Measurements from ENCODE around the gene CRIP1.

Gene CRIP1

DNA sequence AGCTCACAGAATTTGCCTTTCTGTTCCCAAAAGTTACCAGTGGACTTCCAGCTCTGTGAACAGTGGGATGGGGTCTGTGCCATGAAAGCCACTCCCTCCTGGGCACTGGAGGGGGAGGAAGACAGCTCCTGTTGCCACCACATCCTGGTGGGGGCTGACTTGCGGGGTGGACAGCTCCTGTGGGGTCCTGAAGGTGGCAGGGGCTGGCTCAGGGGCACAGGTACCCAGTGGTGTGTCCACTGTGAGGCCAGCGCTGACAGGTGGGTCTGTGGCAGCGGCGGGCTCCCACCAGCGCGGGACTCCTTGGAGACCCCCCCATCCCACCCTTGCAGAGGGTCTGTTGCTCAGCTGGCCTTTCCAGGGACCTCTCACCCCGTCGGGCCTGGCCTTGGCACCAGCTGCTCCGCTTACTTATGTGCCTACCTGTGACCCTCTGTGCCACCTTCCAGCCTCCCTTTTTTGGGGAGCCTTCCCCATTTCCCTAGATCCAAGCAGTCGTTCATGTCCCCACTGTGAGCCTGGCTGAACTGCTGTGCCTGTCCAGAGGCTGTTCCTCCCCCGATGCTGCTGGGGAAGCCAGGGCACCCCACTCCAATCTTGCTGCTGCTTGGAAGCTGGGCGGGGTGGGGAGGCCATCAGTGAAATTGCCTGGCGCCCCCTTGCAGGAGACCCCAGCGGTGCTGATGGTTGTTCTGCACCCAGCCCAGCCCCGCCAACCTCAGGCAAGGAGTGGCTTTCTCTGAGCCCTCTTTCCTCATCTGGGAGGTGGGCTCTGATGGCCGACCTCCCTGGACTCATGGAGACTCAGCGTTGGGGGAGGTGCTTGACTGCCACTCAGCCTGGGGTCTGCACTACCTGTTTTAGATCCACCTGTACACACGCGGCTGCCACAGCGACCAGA, 6.5 kb downstream of the CRIP1 start:
- no peak for DNase-seq (ENCODE audit: low read depth)

DNA sequence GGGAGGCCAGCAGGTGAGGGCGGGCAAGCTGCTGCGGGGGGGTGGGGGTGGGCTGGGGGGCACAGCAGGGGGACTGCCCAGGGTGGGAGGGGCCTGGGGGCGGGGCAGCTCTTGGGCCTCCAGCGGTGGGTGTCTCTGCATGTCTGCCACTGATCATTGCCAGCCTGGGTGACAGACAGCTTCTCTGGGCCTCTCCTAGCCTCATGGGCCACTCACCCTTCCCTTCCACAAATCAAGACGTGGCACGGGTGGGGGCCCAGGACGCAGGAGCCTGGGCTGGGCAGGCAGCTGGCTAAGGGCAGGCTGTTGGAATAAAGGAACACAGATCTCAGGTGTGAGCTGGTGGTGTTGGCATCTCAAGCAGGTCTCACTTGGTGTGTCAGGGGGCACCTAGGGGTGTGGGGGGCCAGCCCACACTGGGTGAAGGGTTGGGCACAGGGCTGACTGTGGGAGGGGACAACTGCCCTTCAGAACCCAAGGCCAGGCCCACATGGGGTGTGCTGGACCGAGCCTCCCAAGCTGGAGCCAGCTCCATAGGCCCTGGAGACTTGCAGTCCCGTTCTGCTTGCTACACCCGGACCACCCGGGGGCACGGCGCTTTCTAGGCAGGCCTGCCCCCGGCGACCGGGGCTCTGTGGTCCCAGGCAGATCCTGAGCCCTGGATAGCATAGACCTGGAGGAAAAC, 7.4 kb downstream of the CRIP1 start:
- DNase-seq (ENCODE audit: low read depth), result no peak

DNA sequence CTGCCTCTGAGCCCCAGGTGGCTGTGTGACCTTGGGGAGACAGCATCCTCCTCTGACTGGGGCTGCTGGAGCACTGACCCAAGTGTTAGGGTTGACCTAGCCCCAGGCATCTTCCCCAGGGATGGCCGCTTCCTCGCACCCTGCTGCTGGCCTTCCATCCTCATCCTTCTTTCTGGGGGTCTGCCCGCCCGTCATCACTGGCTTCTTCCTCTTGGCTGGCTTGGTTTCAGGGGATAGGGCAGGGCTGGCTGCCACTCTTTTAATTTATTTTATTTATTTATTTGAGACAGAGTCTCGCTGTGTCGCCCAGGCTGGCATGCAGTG, 7.9 kb downstream of the CRIP1 start:
- no peak for DNase-seq (ENCODE audit: low read depth)

DNA sequence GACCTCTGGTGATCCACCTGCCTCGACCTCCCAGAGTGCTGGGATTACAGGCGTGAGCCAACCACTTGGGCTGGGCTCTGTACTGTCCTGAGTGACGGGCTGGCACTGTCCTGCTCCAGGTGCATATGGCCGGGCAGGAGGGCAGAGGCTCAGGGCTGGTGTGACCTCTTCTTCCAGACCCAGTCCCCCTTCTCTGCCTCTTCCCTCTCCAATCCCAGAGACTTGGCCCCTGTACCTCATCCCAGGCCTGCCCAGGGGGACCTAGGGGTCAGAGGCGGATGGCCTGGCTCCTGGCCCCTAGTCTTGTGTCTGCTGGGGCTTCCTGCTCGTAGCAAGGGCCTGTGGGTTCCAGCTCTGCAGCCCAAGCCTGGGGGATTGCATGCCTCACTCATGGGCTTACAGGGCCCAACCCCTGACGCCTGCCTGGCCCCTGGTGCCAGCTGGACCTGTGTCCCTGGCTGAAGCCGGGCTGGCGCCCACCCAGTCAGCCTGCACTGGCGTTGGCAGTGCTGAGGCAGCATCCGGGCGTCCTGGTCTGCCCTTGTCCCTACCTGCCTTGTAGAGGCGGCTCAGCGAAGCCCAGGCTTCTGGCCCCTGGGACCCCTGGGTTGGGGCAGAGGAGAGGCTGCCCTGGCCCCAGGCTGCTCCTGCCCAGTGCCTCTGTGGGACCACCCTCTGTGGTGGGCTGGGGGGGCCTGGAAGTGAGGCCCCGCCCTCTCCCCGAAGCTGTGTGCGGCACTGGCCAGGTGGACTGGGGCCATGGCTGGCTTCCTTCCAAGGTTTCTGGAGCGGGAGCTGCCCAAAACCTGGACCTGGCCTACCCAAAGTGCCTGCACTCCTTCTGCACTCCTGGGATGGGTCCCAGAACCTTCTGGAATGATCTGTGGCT, 8.7 kb downstream of the CRIP1 start:
- no peak for DNase-seq (ENCODE audit: low read depth)

DNA sequence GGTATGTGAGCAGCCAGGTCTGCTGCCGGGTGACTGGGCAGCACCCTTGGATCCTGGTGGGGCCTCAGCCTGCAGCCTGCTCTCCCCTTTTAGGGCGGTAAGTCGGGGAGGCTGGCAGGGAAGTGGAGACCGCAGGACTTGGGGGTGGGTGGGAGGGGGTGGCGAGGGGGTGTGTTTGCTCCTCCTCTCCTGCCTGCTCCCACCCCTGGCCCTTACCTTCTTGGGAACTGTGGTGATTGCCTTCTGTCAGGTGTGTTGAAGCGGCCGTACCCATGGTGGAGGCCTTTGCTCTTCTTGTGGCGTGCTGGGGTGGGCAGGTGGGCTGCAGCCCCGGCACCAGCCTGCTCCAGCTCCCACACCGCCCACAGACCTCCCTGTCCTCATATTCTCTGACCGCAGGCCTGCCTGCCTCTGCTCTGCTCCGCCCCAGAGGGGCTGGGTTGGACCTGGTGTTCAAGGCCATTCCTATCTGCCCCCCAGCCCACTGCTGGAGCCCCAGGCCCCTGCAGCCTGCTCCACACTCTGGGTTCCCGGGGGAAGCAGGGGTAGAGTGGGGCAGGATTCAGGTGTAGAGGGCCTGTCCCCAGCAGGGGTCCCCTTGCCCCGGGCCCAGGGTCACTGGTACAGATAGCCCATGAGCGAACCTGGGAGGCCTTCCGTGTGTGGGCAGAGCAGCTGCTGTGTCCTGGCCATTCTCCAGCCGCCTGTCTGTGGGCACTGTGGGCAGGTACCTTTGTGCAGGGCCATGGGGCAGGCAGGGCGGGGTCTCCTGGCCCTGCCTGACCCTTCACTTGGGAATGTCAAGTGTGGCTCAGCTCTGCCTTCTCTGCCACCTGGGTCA, 9.5 kb downstream of the CRIP1 start:
- no peak for DNase-seq (ENCODE audit: low read depth)

DNA sequence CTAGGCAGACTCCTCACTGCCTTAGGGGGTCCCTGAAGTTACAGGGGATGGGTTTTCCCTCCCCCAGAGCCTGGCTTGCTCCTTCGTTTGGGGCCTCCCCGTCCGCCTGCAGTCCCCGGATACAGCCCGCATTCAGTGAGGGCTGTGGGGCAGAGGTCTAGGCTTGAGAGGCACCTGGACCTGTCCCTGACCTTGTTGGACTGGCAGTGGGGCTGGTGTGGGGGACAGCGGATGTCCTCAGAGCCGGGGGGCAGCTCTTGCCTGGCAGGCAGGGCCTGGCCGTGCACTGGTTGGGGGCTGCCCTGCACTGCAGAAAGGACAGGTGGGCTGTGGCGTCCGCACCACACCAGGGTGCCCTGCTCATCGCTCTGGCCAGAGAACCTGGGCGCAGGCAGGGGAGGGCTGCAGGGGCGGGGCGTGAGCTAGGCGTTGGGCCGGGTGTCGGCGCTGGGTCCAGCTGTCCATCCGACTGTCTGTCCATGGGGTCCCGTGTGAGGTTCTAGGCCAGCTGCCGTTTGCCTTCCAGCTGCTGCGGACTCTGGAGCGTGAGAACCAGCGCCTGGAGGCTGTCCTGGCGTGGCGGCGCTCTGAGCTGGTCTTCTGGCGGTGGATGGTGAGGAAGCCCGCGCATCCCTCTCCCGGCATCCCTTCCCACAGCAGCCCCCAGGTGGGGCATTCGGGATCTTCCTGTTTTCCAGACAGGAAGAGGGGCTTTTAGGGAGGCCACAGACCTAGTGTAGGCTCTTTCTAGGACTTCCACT, 10.3 kb downstream of the CRIP1 start:
- no peak for DNase-seq (ENCODE audit: low read depth)

DNA sequence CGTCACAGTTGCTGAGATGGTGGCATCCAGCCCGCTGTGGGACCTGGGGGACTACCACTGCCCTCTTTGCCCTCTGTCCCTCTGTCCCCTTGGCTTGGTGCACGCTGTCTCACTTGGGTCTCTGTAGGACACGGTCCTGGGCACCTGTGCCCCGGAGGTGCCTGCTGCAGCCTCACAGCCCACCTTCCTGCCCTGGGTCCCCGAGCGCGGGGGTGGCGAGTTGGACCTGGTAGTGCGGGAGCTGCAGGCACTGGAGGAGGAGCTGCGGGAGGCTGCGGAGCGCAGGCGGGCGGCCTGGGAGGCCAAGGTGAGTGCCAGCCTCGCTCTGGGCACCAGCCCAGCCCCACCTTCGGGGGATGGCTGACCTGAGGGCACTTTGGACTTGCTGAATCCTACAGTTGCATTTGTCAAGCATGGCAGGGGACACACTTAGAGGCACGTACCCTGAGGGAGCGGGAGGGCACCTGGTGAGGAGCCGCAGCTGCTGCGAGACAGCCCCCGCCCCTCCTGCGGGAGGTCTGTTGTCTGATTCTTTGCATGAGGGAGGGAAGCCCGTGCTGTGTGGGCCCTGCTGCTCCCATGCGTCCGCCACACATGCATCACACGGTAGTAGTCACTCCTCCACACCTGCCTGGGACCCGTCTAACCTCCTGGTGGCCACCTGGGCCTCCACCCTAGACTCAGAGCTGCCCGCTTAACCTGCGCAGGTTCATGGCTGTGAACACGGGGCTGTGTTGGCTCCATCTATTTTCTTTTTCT, 11.2 kb downstream of the CRIP1 start:
- no peak for DNase-seq (ENCODE audit: low read depth)

DNA sequence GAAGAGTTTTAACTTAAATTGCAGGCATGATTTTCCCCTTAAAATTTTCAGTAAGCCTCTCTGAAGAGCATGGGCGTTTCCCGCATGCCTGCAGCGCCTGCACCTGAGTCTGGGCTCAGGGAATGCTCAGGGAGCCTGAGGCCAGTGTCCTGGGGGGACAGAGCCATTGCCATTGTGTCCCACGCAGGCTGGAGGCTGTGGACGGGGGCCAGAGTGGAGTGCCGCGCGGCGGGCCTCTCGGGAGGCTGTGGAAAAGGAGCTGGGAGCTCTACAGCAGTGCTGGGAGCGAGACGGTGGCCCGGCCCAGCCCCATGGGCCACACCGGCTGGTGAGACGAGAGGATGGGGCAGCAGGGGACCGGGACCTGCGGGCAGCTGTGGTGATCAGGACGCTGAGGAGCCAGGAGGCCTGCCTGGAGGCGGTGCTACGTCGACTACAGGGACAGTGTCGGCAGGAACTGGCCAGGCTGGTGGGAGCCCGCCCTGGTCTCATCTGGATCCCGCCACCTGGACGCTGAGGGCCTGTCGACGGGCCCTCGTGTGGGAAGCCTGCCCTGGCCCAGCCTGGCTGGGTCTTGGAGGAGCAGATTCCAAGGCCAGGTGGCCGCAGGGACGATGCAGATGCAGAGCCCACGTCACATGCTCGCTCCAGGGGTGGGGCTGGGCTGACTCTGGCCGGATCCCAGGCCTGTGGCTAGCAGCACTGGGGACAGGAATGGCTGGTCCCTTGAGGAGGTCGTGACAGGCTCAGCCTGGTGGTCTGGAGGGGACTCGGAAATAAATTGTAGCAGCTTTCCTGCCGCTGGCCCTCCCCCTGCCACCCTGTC, 12.0 kb downstream of the CRIP1 start:
- DNase-seq (ENCODE audit: low read depth), result no peak

DNA sequence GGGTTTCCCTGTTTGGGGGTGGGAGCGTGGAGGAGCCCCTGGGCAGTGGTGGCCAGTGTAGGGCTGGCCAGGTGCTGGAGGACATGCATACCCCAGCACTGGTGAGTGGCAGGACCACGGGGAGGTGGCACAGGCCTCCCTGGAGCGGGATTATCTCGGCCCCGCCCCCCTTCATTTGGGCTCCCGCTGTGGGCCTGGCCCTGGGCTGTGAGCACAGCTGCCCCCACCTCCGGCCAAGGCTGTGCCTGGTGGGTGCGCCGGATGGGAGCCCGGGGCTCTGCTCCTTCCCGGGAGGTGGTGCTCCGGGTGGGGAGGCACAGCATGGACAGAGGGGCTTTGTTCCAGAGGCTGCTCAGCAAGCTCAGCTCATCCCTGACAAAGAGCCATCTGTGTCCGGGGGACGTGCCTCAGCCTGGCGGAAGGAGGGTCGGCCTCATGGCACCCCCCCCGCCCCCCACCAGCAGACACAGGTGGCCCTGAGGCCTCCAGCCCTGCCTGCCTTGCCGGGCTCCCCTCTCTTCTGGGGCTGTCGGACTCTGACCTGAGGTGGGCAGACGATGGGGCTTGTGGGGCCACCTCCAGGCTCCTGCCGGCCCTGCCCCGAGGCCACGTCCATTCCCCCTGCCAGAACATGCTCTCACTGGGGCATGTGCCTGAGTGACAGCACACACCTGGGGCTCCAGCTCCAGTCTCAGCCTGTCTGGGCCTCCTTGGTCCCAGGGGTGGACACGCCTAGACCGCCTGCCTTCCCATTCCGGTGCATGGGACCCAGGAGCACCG, 12.8 kb downstream of the CRIP1 start:
- no peak for DNase-seq (ENCODE audit: low read depth)

DNA sequence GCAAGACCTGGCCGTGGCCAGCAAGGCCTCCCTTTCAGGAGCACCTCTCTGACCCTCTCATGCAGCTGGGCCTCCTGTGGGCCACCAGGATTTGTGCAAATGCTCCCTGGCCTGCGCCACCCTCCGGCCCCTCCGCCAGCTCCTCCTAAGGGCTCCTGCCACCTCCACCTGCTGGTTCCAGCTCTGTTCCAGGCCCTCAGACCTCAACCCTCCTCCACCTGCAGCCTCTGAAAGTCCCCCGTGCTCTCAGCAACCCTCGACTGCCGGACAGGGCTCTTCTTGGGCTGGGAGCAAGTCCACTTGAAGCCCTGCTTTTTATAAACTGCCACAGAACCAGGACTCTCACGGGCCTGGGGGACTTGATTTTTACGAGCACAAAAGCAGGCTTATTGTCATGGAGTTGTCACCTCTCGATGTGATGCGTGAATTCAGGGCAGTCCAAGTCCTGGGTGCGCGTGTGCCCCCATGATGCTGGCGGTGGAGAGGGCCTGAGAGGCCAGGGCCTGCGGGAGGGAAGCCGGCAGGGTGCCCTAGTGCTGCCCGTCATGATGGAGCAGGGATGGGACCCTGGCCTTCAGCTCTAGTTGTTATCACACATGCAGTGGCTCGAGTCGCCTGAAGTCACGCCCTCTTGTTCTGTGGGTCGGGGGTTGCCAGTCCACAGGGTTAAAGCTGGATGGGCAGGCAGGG, 13.5 kb downstream of the CRIP1 start:
- DNase-seq (ENCODE audit: low read depth), result no peak

DNA sequence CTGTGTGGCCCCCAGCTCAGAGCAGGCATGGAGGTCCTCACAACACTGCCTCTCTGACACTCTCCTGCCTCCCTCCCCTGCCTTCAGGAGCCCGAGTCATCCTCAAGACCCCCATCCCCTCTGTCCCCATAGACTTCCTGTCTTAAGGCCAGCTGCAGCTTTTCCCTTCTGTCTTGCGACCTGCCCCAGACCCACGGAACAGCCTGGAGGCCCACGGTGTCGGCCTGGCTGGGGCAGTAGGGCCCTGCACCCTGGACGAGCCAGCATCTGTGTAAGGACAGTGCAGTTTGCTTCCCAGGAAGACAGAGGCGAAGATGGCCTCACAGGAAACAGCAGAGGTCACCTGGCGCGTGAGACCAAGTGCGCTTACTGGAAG, 14.0 kb downstream of the CRIP1 start:
- no peak for DNase-seq (ENCODE audit: low read depth)

DNA sequence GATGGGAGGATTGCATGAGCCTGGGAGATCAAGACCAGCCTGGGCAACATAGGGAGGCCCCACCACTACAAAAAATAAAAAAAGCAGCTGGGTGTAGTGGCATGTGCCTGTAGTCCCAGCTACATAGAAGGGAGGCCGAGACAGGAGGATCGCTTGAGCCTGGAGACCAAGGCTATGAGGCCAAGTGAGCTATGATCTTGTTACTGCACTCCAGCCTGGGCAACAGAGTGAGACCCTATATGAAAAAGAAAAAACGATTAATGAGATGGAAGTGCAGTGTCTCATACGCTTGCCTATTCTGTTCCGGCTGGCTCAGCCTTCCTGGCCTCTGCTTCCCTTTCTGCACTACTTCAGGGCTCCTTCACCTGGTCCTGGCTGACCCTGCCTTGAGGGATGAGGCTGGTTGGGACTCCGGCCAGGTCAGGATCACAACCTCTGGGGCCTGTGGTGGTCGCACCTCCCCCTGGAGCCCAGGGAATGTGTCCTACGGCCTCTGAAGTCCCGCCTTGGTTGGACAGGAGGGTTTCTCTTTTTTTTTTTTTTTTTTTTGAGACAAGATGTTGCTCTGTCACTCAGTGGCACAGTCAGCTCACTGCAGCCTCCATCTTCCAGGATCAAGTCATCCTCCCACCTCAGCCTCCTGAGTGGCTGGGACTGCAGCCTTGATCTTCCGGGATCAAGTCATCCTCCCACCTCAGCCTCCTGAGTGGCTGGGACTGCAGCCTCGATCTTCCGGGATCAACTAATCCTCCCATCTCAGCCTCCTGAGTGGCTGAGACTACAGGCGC, 15.0 kb downstream of the CRIP1 start:
- DNase-seq (ENCODE audit: low read depth), result no peak

DNA sequence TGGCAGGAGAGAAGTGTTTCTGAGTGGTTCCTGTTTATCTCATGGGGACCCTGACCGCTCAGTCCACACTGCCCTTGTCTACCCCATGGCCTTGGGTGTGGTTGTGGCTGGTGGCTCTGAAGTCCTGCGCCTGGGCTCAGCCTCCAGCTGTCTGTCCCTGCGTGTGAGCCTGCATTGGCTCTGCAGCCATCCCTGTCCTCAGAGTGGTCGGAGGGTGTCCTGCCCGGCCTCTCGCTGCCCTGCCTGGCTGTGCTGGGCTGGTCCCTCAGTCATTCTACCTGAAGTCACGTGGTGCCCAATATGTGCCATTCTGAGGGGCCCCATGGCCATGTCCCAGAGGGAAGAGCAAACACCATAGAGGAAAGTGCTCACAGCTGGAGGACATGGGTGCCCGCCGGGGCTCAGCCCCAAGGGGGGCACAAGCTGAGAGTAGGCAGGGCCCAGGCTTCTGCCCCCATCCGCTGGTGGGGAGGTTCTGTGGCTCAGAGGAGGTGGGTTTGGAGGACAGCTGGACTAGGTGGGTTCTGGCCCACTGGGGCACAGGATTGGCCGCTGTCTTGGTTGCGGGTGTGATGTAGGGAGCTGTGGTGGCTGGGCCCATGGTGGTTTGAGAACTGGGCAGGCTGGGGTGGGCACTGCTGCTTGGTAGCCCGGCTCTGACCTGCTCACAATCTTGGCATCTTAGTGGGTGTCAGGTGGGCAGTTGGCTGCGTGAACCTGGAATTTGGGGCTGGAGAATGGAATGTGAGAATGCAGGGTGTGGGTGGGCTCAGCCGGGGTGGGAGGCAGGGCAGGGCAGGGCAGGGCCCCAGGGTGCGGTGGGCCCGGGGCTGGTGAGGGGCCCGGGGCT, 16.0 kb downstream of the CRIP1 start:
- no peak for DNase-seq (ENCODE audit: low read depth)

DNA sequence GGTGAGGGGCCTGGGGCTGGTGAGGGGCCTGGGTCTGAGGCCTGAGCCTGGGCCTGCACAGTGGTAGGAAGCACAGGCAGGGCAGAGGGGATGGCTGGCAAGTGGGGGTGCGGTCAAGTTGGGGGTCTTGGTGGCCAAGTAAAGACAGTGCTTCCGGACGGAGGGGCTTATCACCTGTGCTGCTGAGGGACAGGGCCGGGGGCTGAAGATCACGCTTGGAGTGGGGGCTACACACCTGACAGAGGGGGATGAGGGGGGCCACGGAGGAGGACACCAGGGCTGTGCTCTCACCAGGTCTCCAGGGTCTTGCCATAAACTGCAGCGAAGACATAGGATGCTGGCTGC, 16.6 kb downstream of the CRIP1 start:
- DNase-seq (ENCODE audit: low read depth), result no peak

DNA sequence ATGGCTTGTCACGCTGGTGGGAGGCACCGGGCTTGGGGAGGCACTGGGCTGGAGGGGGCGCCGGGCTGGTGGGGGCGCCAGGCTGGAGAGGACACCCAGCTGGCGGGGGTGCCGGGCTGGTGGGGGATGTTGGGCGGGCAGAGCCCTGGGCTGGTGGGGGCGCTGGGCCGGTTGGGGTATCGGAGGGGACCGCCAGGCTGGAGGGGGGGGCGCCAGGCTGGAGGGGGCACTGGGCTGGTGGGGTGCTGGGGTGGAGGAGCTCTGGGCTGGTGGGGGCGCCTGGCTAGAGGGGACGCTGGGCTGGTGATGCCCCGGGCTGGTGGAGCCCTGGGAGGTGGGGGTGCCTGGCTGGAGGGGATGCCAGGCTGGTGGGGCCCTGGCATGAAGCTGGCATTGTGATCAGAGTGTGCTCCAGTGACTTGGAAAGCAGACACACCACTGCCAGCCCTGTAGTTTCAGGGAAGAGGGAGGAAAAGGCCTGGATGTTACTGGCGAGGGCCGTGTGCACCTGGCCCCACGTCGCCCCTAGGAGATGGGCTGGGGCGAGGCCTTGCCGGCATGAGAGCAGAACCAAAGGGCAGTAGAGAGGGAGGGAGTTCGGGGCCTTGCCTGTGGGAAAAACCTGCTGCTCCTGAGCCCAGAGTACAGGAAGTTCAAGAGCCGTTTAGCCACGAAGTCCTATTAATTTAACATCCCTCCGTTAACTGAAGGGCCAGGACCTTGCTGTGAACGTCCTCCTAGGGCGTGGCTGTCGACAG, 17.4 kb downstream of the CRIP1 start:
- no peak for DNase-seq (ENCODE audit: low read depth)

DNA sequence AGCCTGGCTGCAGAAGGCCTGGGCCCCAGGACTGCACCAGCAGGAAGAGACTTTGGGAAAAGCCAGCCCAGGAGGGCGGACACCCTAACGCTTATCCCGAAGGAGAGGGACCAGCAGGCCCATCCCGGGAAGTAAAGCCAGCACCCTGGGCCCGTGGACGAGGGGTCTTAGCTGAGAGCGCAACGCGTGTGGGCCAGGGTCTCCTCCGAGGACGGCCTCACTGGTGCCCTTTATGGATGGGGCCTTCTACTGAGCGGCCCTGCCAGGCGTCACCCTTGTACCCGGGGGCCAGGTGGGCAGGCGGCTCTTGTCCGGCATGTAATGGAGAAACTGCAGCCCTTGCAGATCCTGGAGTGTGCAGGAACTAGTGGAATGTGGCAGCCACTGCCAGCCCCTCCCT, 18.4 kb downstream of the CRIP1 start:
- no peak for DNase-seq (ENCODE audit: low read depth)
